Ureter (tissue), 1 donor: ENCODE measurements around the gene MTFR2. TPM values are rescaled to one million over a fixed set of nuclear protein-coding genes. Genes with fewer than 3 reads are reported as not detected.

Experiments used
- DNase-seq: peaks from one replicate; pipeline ENCODE4 v3.0.0-alpha.2; 2020; ENCODE audit warnings: low spot score
- total RNA-seq: library from RNA; stranded (reverse); gene quantifications from one replicate; pipeline ENCODE4 v1.2.4, GENCODE V29; 2023
- donor health status: DM: yes; HTN: yes; CAD: no.

The MTFR2 gene
- total RNA-seq, 1 donor from 2014 or later, result 0.75 TPM

GRCh38 chr6:136184738-136185137, 65.4 kb downstream of the MTFR2 start:
- DNase-seq, result no peak

- DNase-seq, result no peak
Measured at GRCh38 chr6:136181861-136182260, 68.2 kb downstream of the MTFR2 start.

GRCh38 chr6:136181512-136181833, 68.6 kb downstream of the MTFR2 start:
- DNase-seq, result no peak

Other genes starting within 250 kb of the MTFR2 start
- 200 TPM for gene BCLAF1, start 39.5 kb upstream of the MTFR2 start, total RNA-seq